Activated CD4-positive, alpha-beta T cell treated with anti-CD3 and anti-CD28 coated beads, Interleukin-2, amount 50 U/mL, for 4 hours (primary cell): ENCODE measurements around the gene ING3.
"Not testable (repeated sequence)": the region's sequence is repeated elsewhere in the genome, so short reads cannot be mapped to it uniquely, and the experiment has no call there.

ENCODE experiments used
- DNase-seq, 2 experiments: peaks; one replicate each; pipeline ENCODE4 v3.0.0-alpha.2; 2020

Gene ING3

GRCh38 chr7:121003986-121004685 is 53.6 kb downstream of the ING3 start:
- DNase-seq, result no peak

- not testable (repeated sequence) for DNase-seq
Observed at GRCh38 chr7:121005058-121005457, 54.5 kb downstream of the ING3 start.

- DNase-seq, result no peak
Observed at GRCh38 chr7:121005996-121006584, 55.5 kb downstream of the ING3 start.

- no peak for DNase-seq
Observed at GRCh38 chr7:121006711-121007315, 56.2 kb downstream of the ING3 start.

- no peak for DNase-seq
Observed at GRCh38 chr7:121008816-121009215, 58.2 kb downstream of the ING3 start.

GRCh38 chr7:121011401-121011800 is 60.8 kb downstream of the ING3 start:
- no peak for DNase-seq

GRCh38 chr7:121012170-121012874 is 61.7 kb downstream of the ING3 start:
- no peak for DNase-seq

- DNase-seq, result no peak
Observed at GRCh38 chr7:121012919-121013318, 62.3 kb downstream of the ING3 start.

GRCh38 chr7:121015560-121015959 is 65.0 kb downstream of the ING3 start:
- DNase-seq, result no peak

GRCh38 chr7:121016966-121017365 is 66.4 kb downstream of the ING3 start:
- DNase-seq, result no peak

- no peak for DNase-seq
Observed at GRCh38 chr7:121017586-121017985, 67.0 kb downstream of the ING3 start.

- DNase-seq, result no peak
Observed at GRCh38 chr7:121019018-121019417, 68.4 kb downstream of the ING3 start.

GRCh38 chr7:121020249-121020988 is 69.8 kb downstream of the ING3 start:
- no peak for DNase-seq

- DNase-seq, result no peak
Observed at GRCh38 chr7:121020989-121021969, 70.7 kb downstream of the ING3 start.

GRCh38 chr7:121023194-121023593 is 72.6 kb downstream of the ING3 start:
- no peak for DNase-seq

- no peak for DNase-seq
Observed at GRCh38 chr7:121023683-121024511, 73.3 kb downstream of the ING3 start.

GRCh38 chr7:121024611-121025010 is 74.0 kb downstream of the ING3 start:
- no peak for DNase-seq

- DNase-seq, result no peak
Observed at GRCh38 chr7:121026159-121026558, 75.6 kb downstream of the ING3 start.

GRCh38 chr7:121026577-121027111 is 76.1 kb downstream of the ING3 start:
- DNase-seq, result no peak
